Measurements from ENCODE around the gene PLSCR3.
"Not testable (repeated sequence)": the region's sequence is repeated elsewhere in the genome, so short reads cannot be mapped to it uniquely, and the experiment has no call there.

The PLSCR3 gene

DNA sequence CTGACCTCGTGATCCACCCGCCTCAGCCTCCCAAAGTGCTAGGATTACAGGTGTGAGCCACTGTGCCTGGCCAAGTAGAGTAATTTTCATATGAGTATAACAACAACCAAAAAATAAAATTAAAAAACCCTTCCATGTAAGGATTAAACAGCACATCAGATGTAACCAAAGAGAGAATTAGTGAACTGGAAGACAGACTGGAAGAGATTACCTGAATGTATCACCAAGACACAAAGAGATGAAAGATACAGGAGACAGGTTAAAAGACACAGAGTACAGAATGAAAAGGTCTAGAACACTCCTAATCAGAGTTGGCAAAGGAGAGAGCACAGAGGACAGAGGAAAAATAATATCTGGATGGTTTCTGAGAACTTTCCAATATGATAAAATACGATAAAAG lies 15.2 kb downstream of the PLSCR3 start:
- no peak for DNase-seq

DNA sequence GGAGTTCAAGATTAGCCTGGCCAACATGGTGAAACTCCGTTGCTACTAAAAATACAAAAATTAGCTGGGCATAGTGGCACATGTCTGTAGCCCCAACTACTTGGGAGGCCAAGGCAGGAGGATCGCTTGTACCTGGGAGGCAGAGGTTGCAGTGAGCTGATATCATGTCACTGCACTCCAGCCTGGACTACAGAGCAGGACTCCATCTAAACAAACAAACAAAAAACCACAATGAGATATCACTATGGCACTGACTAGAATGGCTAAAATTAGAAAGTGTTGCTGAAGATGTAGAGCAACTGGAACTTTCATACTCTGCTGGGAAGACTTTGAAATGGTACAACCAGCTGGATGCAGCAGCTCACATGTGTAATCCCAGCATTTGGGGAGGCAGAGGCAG lies 20.0 kb downstream of the PLSCR3 start:
- no peak for DNase-seq

- no peak for DNase-seq
Measured at GRCh38 chr17:7370853-7371252, 23.5 kb downstream of the PLSCR3 start.

GRCh38 chr17:7369825-7370224 lies 24.5 kb downstream of the PLSCR3 start:
- DNase-seq: no peak

GRCh38 chr17:7368599-7368994 lies 25.7 kb downstream of the PLSCR3 start:
- DNase-seq: not testable (repeated sequence)

- DNase-seq: no peak
Measured at GRCh38 chr17:7367918-7368598, 26.3 kb downstream of the PLSCR3 start.

- no peak for DNase-seq
Measured at GRCh38 chr17:7367083-7367482, 27.2 kb downstream of the PLSCR3 start.

GRCh38 chr17:7365963-7366362 lies 28.4 kb downstream of the PLSCR3 start:
- not testable (repeated sequence) for DNase-seq

DNA sequence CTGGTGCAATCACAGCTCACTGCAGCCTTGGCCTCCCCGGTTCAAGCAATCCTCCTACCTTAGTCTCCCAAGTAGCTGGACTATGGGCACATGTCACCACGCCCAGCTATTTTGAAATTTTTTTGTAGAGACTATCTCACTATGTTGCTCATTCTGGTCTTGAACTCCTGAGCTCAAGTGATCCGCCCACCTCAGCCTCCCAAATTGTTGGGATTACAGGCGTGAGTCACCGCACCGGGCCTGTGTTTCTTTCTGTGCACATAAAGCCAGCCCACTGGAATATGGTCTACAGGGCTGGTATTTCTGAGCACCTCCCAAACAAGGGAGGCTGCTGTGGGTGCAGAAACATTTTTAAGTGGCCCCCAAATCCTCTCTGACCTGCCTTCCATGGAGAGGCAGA lies 31.0 kb downstream of the PLSCR3 start:
- no peak for DNase-seq

- no peak for DNase-seq
Measured at GRCh38 chr17:7361906-7362305, 32.4 kb downstream of the PLSCR3 start.

- DNase-seq: no peak
Measured at GRCh38 chr17:7357381-7357780, 36.9 kb downstream of the PLSCR3 start.

DNA sequence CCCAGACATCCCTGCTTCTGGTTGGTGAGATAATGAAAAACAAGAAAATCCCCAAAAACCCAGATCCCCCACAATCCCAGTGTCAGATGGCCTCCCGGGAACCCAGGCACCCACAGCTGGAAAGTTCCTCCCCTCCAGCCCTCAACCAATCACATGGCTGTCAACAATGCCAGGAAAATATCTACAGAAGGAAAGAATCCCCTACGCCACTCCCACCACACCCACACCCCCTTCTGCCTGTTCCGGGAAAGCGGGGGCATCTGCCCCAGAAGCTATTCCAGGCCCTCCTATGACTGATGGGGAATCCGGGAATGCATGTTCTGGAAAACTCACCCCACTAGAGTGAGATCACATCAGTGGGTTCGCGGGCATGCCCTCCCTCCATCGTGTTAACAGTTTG lies 37.6 kb downstream of the PLSCR3 start:
- no peak for DNase-seq

DNA sequence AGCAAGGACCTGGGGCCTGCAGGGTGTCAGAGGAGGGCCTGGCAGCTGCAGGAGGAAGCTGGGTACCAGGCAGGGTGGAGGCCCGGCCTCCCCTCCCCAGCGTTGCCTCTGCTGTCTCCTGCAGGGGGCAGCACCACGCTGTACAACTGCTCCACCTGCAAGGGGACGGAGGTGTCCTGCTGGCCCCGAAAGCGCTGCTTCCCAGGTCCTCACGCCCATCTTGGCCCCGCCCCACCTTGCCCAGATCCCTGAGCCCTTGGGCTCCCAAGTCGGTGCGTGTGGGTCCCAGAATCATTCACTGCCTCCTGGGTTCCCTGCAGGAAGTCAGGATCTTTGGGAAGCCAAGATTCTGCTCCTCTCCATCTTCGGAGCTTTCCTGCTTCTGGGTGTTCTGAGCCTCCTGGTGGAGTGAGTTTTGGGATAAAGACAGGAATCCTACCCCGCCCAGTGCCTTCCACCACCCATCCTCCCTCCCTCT lies 38.2 kb downstream of the PLSCR3 start:
- peak; percentile 85 to 91 for DNase-seq

DNA sequence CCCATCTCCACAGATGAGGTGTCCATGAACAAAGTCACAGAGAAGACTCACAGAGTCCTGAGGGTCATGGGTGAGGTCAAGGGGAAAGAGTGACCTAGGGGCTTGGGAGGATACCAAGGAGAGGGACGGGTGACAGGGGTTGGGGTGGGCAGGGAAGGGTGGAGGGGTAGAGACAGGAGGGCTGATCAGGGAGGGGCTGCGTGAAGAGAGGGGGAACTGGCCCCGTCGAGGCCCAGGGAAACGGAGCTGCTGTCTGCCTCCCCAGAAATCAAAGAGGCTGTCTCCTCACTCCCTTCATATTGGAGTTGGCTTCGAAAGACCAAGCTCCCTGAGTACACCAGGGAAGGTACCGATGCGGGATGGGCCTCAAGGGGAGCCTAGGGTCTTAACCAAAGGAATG lies 38.8 kb downstream of the PLSCR3 start:
- no peak for DNase-seq

DNA sequence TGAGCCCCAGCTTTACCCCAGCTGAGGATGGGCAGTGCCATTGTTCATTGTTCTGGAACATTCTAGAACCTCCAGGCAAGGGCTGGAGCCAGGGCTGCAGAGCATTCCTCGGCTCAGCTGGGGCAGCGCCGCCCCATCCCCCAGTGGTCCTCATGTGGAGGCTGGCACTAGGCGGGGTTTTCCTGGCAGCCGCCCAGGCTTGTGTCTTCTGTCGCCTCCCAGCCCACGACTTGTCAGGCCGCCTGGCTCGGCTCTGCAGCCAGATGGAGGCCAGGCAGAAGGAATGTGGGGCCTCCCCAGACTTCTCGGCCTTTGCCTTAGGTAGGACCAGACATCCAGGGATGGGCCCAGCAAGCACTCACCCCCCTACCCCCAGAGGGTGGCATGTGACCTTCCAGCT lies 39.3 kb downstream of the PLSCR3 start, which contains the start of gene TMEM95:
TMEM95 (plus strand) TSS at position 104 of the 400 bp plus-strand sequence; CDS start at position 153, 49 bp downstream.
- DNase-seq: no peak

GRCh38 chr17:7354262-7354843 lies 40.0 kb downstream of the PLSCR3 start:
- no peak for DNase-seq

- DNase-seq: no peak
Measured at GRCh38 chr17:7352910-7353635, 41.3 kb downstream of the PLSCR3 start.

GRCh38 chr17:7352503-7352889 lies 41.8 kb downstream of the PLSCR3 start:
- no peak for DNase-seq

- DNase-seq: peak; percentile 64 to 71
Measured at GRCh38 chr17:7351665-7352502, 42.4 kb downstream of the PLSCR3 start, which contains the start of gene KCTD11. KCTD11 (plus strand) TSS chr17:7352162.

DNA sequence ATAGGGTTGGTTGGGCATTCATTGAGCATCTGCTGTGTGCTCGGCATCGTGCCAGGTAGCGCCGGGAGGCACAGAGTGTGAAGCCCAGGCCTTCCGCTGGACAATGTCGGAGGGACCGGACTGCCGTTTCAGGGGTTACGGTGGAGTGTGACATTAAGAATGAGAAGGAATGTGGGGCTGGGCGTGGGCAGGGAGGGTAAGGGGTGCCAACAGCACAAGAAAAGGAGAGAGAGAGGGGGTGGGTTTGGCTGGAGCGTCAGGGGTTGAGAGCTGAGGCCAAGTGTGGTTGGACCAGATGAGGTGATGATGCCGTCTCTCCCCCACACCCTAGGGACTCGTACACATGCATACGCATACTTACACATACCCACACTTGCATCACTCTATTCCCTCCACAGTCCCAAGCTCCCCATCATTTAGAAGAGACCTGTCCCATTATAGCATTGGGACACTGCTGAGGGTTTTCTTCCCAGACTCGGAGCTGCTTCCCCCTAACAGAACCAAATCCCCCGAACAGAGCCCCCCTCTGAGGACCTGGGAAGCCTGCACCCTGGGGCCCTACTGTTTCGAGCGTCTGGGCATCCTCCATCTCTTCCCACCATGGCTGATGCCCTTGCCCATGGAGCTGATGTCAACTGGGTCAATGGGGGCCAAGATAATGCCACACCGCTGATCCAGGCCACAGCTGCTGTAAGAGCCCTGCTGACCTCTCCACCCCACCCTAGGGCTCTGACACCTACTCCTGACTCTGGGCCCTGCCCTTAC lies 45.7 kb downstream of the PLSCR3 start:
- no peak for DNase-seq

DNA sequence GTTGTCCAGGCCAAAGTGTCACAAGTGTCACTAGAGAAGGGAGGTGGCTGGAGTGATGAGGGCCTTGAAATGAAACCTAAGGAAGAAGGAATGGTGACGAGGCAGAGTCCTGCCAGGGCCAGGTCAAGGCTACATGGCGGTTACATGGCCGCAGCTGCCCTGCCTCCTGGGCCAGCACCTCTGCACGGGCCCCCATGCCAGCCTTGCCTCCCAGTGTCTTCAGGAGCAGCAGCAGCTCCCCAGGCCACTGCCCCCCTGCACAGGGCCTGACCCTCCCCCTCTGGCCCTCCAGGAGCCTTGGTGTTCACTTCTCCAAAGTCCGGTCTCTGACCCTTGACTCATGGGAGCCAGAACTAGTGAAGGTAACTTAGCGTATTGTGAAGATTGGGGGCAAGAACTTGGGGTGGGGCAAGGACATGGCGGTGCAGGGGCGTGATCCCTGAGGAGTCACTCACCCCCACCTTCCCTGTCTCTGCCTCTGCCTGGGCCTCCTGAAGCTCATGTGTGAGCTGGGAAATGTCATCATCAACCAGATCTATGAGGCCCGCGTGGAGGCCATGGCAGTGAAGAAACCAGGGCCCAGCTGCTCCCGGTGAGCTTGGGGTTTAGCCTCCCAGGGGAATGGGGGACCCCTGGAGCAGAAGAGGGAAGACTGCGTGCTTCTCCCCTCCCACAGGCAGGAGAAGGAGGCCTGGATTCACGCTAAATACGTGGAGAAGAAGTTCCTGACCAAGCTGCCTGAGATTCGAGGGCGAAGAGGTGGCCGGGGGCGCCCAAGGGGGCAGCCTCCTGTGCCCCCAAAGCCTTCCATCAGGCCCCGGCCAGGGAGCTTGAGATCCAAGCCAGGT lies 46.5 kb downstream of the PLSCR3 start:
- no peak for DNase-seq

Data from stimulated activated CD4-positive, alpha-beta T cell treated with anti-CD3 and anti-CD28 coated beads, Interleukin-2, amount 100 ng/mL, for 48 hours (primary cell).